GM06990 (cell line): ENCODE measurements around the gene COL4A1.

Experiments
- DNase-seq: peaks from one replicate; pipeline ENCODE4 v3.0.0-alpha.2; 2011; ENCODE audit not compliant: insufficient read length; ENCODE audit errors: extremely low read depth
- H3K27me3 ChIP-seq: replicated peaks from 2 replicates; pipeline ENCODE4 v1.6.0; 2011; ENCODE audit warnings: low read length; ENCODE audit not compliant: control insufficient read depth, insufficient read depth
- H3K36me3 ChIP-seq: 2 replicates; pipeline ENCODE4 v1.5.1; 2011; ENCODE audit warnings: low read length; ENCODE audit not compliant: control insufficient read depth, insufficient read depth
- H3K4me3 ChIP-seq: replicated peaks from 2 replicates; pipeline ENCODE4 v1.5.1; 2011; ENCODE audit warnings: low read depth, mild to moderate bottlenecking, control low read depth, low read length
- TF ChIP-seq, protein P1 (sequence below): IDR thresholded peaks from 2 replicates; pipeline ENCODE4 v1.5.1; 2011; ENCODE audit warnings: low read length, control low read depth, mild to moderate bottlenecking, inconsistent platforms; ENCODE audit not compliant: insufficient read depth, poor library complexity, severe bottlenecking

Gene COL4A1

DNA sequence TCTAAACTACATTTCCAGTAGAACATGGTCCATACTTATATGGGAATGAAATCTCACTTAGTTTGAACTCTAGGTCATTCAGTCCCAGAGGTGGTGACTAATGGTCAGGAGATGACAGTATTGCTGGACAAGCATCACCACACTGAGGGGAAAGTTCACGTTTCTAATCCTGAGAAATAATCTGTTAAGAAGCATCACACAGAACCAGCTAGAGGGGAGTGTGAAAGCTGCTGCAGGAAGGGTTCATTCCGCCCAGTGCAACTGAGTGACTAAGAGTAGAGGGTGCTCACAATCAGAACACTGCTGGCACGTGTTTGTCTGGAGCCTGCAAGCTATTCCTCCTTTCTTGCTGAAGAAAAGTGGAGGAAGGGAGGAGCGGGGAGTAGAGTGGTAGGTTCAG, 2.7 kb downstream of the COL4A1 start:
- DNase-seq: no peak
- Histone ChIP-seq H3K4me3 (no peak overlapping the region), H3K36me3 (no peaks in the 10 kb centered on the region), H3K27me3 (peaks cover 4% of the 10 kb centered on the region)
- TF ChIP-seq, protein P1, sequence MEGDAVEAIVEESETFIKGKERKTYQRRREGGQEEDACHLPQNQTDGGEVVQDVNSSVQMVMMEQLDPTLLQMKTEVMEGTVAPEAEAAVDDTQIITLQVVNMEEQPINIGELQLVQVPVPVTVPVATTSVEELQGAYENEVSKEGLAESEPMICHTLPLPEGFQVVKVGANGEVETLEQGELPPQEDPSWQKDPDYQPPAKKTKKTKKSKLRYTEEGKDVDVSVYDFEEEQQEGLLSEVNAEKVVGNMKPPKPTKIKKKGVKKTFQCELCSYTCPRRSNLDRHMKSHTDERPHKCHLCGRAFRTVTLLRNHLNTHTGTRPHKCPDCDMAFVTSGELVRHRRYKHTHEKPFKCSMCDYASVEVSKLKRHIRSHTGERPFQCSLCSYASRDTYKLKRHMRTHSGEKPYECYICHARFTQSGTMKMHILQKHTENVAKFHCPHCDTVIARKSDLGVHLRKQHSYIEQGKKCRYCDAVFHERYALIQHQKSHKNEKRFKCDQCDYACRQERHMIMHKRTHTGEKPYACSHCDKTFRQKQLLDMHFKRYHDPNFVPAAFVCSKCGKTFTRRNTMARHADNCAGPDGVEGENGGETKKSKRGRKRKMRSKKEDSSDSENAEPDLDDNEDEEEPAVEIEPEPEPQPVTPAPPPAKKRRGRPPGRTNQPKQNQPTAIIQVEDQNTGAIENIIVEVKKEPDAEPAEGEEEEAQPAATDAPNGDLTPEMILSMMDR: no peak

DNA sequence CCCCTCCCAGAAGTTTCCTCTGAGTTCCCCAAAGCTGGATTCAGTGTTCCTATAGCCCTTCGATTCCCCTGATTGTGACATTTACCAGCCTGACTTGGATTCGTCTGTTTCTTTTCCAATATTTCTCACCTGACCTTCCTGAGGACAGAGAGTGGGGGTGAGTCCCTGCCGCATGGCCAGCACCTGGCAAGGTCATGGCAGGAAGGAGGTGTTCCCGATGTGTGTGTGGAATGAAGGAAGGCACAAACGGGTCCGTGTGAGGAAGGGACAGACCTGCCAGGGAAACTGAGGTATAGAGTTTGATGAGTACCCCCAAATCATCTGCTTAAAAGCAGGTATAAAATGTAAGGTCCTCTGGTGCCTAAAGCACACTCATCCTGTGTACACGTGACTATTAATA, 3.3 kb downstream of the COL4A1 start:
- no peak overlapping the region for H3K4me3 ChIP-seq
- peaks cover 3% of the 10 kb centered on the region for H3K27me3 ChIP-seq
- H3K36me3 ChIP-seq: no peaks in the 10 kb centered on the region
- no peak for DNase-seq
- TF ChIP-seq, protein P1: no peak

DNA sequence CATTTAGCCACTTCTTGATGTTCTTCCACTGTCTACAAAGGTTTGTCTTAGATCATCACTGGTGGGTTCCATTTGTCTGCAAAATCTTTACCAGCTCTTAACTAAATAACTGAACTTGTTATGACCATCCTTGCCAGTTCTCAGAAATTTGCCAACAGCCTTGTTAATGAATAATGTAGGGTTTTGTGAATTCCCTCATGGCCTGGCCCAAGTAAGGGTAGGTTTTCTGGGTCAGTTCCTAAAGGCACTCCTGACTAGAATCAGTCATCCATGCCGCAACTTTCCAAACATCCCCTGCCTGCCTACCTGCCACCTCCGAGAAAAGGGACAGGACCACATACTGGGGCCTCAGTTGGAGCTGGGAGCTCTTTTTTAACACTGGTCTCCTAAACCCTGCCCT, 4.0 kb downstream of the COL4A1 start:
- Histone ChIP-seq H3K27me3 (peaks cover 3% of the 10 kb centered on the region), H3K36me3 (no peaks in the 10 kb centered on the region), H3K4me3 (no peak overlapping the region)
- DNase-seq: no peak
- TF ChIP-seq, protein P1: no peak

DNA sequence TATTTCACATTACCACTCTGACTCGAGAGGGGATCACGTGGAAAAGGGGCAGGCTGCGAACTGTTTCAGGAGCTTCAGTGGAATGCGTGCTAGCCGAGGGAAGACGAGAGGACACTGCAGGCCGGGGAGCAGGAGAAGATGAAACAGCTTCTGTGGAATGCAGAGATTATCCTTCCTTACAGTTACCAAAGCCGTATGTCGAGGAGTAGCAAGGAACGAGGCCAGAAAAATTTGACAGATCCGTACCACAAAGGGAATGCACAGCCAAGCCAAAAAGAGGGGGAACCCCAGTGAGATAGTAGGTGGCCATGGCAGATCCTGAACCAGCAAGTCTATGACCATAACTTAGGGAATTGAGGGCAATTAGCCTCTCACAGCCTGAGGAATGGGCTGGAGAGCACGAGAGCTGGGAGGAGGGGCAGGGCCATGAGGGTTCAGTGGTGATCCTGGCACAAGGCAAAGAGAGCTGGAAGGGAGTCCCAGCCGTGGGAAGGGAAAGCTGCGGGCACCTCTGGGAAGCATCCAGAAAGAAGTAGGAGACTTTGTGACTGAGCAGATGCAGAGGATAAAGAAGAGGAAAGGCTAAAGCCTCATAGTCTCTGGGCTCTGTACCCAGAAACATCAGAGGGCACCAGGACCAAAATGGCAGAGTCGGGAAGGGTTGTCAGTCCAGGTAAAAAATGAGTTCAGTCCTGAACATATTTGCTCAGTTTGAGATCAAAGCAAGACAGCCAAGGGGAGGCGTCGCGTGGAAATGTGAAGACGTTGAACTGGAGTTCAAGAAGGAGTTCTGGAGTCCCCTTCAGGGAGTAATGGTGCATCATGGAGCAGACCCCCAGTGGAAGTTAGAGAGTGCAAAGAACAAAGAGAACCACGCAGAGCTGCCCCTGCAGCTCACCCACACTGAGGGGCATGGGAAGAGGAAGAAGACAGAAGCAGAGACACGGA, 5.1 kb downstream of the COL4A1 start:
- DNase-seq: no peak
- H3K4me3 ChIP-seq: no peak overlapping the region
- TF ChIP-seq, protein P1: no peak
- peaks cover 3% of the 10 kb centered on the region for H3K27me3 ChIP-seq
- no peaks in the 10 kb centered on the region for H3K36me3 ChIP-seq

DNA sequence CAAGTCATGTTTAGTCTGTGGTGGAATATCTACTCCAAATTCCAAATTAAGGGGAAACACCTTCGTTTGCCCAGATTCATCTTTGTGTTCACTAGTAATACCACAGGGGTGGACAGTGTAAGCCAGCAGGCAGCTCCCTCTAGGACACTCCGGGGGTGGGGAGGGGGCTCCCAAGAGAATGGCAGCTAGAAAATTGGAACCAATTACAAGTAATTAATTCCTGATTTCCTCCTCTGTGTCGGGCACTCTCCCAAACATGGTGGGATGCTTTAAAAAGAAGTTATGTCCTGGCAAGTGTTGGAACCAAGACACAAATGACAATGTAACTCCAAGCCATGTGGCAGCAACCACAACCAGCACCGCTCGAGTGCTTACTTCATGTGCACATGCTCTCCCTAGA, 5.9 kb downstream of the COL4A1 start:
- no peak for DNase-seq
- Histone ChIP-seq H3K4me3 (no peak overlapping the region), H3K36me3 (no peaks in the 10 kb centered on the region), H3K27me3 (peaks cover 3% of the 10 kb centered on the region)
- TF ChIP-seq, protein P1: no peak
